ENCODE measurements around the gene CHST11.
"Not testable (repeated sequence)": the region's sequence is repeated elsewhere in the genome, so short reads cannot be mapped to it uniquely, and the experiment has no call there.

The CHST11 gene

DNA sequence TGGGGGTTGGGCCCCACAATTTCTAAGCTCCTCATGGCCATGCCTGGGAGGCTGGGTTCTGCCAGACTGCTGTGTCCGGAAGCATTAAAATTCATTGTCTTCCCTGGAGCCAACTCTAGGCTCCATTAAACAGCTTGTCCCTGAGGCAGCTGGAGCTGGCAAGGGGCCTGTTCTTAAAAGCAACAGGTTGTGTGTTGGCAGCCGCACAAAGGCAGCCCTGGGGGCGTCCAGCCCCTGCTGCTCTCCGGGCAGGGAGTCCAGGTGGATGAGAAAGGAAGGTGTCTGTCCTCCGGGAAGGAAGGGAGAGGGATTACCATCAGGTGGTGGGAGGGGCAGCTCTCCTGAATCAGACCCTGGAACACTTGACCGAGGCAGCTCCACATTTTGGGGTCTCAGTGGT, 98.9 kb downstream of the CHST11 start:
- no peak overlapping the region for H3K4me3 ChIP-seq (ENCODE audit: low read depth, low read length)

DNA sequence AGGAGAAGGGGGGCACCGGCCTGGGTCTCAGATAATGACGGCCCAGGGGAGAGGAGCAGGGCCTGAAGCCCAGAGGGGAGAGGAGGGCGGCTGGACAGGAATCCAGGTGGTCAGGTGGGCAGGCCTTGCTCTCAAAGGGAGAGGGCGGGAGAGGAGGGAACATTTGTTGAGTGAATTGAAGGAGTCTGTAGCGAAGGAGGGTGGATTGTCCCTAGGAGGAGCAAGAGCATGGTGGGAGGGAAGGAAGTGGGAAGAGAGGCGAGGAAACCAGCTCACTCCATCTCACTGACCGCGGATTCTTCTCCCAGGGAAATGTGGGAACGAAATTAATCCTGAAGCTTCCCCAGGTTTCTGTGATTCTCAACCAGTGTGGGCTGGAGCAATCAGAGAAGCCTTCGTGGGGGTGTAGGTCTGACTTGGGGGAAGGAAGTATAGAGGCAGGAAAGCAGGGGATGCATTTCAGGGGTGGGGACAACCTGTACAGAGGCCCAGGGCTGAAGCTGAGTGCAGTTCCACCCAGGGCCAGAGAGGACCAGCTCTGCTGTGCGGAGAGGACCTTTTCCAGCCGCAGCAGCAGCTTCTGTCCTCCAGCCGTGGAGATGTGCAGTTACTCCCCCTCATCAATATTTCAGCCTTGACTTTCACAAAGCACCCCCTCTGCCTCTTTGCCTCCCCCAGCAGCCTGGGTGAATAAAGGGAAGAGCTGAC, 100.9 kb downstream of the CHST11 start:
- H3K4me3 ChIP-seq (ENCODE audit: low read depth, low read length): no peak overlapping the region

DNA sequence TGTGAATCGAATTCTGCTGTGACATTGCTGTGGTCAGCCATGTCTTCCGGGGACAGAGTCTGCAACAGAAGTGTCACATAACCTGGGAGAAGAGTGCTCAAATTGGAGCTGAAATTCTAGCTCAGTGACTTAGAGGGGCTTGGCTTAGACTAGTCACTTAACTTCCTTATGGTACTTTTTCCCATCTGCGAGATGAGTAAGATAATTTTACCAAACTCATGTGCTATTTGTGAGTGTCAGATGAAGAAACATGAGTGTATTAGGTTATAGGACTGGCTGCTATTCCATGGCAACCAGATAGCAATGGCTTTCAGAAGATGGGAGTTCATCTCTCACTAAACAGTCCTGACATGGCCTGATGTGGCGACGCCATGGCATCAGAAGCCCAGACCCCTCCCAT, 104.1 kb downstream of the CHST11 start:
- H3K4me3 ChIP-seq (ENCODE audit: low read depth, low read length): no peak overlapping the region

DNA sequence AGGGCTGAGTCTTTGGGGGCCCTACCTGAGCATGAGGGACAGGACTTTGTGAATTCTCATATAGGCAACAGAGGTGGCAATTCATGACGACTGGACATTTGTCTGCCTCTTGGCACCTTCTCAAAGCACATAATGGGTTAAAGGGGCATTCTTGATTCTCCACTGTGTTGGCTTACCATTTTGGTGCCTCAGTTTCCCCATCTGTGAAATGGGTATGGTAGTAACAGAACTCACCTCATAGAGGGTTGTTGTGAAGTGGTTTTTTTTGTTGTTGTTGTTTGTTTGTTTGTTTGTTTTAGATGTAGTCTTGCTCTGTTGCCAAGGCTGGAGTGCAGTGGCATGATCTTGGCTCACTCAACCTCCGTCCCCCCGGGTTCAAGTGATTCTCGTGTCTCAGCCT, 106.0 kb downstream of the CHST11 start:
- H3K4me3 ChIP-seq (ENCODE audit: low read depth, low read length): no peak overlapping the region

DNA sequence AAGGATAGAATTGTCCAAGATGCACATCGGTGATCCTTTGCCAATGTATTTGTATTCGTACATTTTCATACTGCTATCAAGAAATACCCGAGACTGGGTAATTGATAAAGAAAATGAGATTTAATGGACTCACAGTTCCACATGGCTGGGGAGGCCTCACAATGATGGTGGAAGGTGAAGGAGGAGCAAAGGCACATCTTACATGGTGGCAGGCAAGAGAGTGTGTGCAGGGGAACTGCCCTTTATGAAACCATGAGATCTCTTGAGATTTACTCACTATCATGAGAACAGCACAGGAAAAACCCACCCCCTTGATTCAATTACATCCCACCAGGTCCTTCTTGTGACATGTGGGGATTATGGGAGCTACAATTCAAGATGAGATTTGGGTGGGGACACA, 107.9 kb downstream of the CHST11 start:
- H3K4me3 ChIP-seq (ENCODE audit: low read depth, low read length): not testable (repeated sequence)

DNA sequence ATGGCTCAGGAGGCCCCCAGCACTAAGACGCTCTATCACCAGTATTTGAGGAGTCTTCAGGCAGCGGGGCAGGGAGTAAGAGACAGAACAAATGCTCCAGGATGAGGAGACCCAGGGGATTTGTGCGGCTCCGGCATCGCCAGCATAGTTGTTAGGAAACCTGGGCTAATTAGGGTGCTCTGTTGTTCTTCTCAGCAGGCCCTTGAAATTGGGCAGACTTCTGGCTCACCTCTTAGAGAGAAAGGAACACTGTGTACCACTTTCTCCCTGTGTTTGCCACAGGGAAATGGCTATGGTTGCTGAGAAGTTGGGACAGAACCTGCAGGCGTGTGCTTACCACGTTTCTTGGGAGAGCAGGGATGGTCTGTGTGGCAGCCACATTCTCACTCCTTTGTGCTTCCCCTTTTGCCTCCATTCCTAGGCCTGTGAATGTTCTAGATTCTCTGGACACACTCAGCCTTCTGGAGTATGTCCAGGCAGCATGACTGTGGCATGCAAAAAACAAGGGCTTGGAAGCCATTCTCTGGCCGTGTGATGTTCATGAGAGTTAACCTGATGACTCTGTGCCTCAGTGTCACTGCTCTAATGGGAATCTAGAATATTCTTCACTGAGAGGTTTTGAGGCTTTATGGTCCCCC, 109.0 kb downstream of the CHST11 start:
- H3K4me3 ChIP-seq (ENCODE audit: low read depth, low read length): no peak overlapping the region

DNA sequence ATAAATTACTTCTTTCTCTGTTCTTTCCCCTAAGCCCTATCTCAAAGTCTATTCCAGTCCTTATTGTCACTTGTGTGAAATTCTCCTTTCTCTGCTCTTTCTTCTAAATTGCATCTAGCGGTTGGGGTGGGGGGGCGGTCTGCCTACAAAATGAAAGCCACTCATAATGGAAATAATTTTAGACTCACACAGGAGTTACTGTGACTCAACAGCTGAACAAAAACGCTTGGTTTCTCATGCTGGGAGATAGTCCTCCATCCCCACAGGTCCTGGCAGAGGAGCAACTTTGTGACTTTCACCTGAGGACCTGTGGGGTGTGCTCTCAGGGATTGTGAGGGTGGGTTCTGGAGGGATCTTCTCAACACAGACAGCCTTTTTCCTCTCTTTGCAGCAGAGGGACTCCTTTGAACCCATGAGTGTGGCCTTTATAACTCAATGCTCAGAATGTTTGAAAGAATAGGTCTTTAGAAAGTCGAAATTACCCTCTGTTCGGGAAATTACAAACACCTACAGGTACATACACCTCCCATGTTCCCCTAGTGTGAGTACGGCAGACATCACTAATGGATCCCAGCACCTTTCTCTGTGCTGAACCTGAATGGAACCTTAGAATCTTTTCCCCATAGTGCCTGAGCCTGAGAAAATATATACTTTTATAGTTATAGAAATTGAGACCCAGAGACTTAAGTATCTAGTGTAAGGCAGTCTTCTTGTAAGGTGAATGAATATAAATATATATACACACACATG, 109.7 kb downstream of the CHST11 start:
- H3K4me3 ChIP-seq (ENCODE audit: low read depth, low read length): no peak overlapping the region

DNA sequence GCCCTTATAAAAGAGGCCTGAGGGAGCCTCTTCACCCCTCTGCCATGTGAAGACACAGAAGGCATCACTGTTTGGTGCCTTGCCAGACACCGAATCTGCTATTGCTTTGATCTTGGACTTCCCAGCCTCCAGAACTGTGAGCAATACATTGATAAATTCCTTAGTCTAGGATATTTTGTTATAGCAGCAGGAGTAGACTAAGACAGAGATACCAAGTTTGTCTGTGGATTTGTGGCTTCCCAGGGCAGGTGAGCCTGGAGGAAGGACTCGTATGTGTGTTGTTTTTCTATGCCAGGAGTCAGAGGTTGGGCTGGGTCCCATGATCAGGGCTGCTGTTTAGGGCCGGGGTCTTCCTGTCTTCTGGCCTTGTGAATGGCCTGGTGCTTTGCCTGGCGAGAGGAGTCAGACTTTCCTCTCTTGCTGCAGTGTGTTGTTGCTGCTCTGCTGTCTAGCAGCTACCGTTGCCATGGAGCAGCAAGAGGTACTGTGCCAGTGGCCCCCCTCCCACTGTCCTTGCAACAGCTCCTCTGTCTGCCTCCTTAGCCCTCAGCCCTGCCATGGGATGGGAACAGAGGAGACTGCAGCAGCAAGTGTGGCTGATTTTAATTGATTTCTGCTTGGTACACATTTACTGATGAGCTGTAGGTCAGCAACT, 111.2 kb downstream of the CHST11 start:
- no peak overlapping the region for H3K4me3 ChIP-seq (ENCODE audit: low read depth, low read length)

DNA sequence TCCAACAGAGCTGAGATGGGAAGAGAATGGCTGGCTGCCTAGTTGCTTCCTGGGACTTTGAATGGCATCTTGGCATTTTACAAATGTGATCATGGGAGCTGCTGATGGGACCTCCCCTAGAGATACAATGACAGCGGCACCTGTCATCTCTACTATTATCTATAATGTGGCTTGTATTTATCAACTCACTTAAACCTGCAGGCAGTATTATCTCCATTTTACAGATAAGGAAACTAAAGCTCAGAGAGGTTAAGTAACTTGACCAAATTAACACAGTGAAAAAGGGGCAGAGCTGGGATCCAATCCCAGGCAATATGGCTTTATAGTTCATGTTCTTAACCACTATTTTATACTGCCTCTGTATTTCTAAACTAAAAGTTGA, 111.7 kb downstream of the CHST11 start:
- H3K4me3 ChIP-seq (ENCODE audit: low read depth, low read length): no peak overlapping the region

DNA sequence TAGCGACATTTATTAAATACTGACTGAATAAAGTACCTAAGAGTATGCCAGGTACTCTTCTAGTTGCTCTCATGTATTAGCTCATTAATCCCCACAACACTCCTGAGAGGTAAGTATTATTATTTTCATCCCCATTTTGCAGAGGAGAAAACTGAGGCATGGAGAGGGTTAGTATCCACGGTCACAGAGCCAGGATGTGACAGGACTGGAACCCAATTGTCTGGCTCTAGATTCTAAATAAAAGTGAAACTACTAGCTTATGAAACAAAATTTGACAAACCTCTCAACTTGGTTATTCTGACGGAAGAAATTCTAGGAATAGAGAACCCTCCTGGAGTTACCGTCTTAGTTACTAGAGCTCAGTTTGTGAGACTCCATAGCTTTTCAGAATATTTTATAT, 112.2 kb downstream of the CHST11 start:
- no peak overlapping the region for H3K4me3 ChIP-seq (ENCODE audit: low read depth, low read length)

DNA sequence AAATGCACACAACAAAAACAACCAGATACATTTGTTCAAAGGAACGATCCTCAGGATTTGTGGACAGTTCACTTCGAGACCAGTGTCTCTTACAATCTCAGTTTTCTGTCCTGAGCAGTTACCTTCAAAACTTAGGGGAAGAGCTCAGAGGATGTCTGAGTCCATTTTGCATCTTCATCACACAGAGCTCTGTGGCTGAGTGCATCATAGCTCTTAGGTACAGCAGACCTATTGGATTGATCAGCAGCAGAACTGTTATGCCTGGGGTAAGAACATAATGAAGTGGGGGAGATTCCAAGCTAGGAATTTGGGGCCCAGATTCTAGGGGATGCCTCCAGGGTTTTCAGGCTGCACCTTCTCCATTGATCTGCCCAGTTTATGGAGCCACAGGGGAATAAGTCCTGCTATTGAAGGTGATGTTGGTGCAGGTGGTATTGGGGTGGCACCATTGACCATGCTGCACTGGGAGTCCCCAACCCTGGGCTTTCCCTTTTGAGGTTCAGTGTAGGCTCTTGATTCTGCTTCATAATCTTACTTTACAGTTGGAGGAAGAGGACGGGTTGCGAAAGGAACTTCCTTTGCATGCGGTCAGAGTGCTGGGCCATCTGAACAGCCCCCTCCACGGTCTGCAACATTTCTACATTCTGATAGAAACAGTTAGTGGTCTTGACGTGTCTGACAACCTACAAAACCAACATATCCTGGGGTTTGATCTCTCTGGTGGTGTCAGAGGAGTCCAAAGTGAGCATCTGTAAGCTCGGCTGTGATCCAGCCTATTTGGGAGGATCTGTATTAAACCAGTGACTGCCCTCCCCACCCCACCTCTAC, 112.8 kb downstream of the CHST11 start:
- H3K4me3 ChIP-seq (ENCODE audit: low read depth, low read length): no peak overlapping the region

DNA sequence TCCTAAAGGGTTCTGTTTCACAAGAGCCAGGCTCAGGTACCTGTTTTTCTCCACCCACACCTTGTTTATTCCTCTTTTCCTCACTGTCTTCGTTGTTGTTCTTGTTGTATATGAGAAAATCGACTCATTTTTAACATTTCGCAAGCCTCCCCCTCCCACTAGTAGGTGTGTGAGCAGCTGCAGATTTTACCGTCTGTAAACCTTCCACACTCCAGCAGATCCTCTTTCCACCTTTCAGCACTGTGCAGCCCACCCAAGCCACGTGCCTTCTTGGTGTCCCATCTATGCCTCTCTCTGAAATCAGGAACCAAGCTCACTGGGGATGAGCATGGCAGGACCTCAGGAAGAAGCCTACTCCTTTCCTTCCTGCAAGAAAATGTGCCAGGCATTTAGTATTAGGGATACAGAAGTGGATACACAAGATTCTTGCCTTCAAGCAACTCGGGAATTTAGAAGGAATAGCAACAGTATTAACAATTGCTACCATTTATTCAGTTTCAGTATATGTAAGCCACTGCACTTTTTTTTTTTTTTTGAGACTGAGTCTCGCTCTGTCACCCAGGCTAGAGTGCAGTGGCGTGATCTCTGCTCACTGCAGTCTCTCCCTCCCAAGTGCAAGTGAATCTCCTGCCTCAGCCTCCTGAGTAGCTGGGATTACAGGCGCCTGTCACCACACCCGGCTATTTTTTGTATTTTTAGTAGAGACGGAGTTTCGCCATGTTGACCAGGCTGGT, 113.6 kb downstream of the CHST11 start:
- no peak overlapping the region for H3K4me3 ChIP-seq (ENCODE audit: low read depth, low read length)

DNA sequence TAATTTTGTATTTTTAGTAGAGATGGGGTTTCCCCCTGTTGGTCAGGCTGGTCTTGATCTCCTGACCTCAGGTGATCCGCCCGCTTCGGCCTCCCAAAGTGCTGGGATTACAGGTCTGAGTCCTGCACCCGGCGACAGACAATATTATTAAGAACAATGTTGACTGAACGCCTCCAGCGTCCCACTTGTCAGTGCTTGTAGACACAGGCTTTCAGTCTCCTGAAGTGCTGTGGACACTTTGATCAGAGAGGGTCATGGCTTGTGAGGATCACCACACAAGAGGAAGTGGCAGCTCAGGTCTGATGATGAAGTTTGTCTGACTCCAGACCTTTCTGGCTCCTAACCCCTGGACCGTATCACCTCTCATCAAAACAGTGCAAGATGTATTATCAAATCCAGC, 114.6 kb downstream of the CHST11 start:
- no peak overlapping the region for H3K4me3 ChIP-seq (ENCODE audit: low read depth, low read length)

DNA sequence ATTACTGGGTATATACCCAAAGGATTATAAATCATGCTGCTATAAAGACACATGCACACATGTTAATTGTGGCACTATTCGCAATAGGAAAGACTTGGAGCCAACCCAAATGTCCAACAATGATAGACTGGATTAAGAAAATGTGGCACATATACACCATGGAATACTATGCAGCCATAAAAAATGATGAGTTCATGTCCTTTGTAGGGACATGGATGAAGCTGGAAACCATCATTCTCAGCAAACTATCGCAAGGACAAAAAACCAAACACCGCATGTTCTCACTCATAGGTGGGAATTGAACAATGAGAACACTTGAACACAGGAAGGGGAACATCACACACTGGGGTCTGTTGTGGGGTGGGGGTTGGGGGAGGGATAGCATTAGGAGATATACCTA, 117.6 kb downstream of the CHST11 start:
- H3K4me3 ChIP-seq (ENCODE audit: low read depth, low read length): not testable (repeated sequence)

DNA sequence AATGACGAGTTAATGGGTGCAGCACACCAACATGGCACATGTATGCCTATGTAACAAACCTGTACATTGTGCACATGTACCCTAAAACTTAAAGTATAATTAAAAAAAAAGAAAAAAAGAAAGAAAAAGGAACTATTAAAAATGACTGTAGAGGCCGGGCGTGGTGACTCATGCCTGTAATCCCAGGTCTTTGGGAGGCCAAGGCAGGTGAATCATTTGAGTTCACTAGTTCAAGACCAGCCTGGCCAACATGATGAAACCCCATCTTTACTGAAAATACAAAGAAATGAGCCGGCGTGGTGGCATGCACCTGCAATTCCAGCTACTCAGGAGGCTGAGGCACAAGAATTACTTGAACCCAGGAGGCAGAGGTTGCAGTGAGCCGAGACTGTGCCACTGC, 118.0 kb downstream of the CHST11 start:
- H3K4me3 ChIP-seq (ENCODE audit: low read depth, low read length): not testable (repeated sequence)

DNA sequence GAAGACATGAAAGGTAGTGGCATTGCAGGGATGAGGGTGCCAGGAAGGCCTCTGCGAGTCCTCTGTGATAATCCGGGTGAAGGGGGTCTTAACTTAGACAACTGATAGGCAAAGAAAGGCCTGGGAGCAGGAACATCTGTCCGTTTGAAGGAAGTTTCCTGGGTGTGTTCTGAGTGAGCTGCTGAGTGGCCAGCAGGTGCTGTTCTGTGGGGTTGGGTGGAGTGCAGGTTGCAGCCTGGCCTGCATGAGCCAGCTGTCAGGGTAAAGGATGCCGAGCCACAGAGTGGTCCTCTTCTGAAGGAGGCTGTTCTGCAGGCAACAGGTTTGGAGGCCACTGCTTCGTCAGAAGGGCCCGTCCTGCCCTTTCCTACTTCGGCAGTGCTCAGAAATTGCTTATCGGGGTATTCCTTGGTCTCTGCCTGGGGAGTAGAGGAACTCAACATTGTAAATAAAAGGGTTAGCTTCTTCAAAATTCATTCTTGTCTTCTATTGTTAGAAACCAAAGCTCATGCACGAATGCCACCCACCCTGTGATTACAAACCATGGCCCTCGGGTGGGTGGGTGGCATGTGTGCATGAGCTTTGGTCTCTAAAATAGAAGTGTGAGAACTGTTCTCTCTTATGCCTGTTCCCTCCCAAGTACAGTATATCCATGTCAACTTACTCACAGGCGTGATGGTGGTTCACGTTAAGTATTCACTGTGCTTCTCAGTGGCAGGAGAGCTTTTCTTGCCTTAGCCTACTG, 118.9 kb downstream of the CHST11 start:
- no peak overlapping the region for H3K4me3 ChIP-seq (ENCODE audit: low read depth, low read length)

DNA sequence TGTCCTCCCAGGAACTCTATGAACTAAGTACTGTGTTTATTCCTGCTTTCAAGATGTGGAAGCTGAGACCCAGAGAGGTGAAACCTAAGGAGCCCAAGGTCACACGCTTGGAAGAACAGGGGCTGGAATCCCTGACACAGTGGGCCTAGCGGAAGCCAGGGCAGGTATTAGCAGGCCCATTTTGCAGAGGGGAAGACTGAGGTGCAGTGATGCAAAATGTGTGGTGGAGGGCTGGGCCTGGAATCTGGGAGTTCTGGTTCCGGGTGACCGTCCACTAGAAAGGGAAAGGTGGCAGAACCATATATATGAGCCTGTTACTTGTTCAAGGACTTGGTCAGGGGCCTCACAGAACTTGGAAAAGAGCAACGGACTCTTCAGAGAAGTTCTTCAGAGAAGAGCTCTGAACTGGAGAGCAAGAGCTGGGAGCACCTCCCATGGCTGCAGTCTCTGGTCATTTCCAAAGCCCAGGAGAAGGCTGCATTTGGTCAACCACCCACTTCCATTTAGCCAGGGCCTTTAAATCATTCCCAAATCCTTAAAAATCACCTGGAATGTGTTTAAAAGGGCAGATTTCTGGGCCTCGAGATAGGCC, 119.5 kb downstream of the CHST11 start:
- H3K4me3 ChIP-seq (ENCODE audit: low read depth, low read length): no peak overlapping the region

DNA sequence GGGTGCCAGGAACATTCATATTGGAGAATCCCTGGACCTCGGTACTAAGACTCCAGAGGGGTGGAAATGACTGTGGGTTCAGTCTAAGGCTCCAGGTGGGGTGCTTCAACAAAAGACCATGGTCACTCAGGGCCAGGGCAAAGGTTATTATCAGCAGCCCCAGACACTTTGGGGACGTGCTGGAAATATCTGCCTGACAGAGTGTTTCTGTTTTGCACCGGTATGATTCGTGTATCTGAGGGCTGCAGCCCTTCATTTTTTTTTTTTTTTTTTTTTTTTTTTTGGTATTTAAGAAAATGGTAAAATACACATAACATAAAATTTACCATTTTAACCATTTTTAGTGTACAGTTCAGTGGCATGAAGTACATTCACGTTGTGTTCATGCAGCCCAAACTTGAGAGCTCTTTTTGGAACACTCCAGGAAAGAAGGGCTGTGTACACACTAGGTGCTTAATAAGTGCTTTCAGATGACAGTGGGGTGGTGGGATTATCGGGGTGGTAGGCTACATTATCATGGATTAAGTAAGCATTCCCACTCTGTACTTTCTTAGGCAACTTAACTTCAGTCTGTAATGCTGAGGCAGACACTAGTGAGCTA, 120.3 kb downstream of the CHST11 start:
- no peak overlapping the region for H3K4me3 ChIP-seq (ENCODE audit: low read depth, low read length)

DNA sequence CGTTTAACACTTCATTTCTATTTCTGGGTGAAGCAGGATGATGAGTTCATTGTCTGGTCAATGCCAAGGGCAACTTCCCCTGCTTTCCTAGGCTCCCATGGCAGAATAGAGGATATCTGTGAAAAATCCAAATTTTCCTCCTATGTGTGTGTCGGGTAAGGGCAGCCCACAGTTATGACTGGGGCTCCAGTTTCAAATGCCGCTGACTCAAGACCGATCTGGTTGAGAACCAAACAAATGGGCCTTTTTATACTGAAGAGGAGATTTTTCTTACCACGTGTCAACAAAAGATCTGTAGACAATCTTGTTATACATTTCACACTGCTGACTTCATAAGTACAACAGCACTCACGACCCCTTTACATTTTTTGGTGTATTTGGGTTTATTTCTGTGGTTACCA, 120.8 kb downstream of the CHST11 start:
- H3K4me3 ChIP-seq (ENCODE audit: low read depth, low read length): no peak overlapping the region

All from iPS-11a (cell line).